GM19035 (cell line): ENCODE results near the gene FAM171A1.

Experiments used
- ATAC-seq: cut with Tn5 transposase; IDR thresholded peaks from one replicate; pipeline ENCODE4 v1.9.1; 2021; ENCODE audit not compliant: unreplicated experiment

Gene FAM171A1

GRCh38 chr10:15180736-15181135, 190.4 kb downstream of the FAM171A1 start:
- ATAC-seq = no peak

DNA sequence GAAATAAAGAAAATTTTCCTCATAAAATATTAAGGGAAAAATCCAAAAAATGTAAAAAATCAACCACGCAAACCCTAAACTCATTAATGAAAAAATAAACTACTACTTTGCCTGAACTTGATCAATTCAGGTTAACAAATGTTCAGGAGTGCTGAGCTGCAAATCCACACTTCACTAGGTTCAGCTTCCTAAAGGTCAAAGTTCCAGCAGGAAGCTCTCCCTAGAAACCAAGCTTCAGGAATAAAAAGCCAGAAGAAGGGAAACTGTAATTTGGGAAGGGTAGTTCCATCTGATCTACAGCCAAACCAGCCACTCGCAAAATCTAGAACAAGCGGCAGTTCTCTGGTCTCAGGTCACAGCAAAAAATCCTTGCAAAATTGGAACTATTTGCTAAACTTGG, 194.8 kb downstream of the FAM171A1 start:
- ATAC-seq = no peak

DNA sequence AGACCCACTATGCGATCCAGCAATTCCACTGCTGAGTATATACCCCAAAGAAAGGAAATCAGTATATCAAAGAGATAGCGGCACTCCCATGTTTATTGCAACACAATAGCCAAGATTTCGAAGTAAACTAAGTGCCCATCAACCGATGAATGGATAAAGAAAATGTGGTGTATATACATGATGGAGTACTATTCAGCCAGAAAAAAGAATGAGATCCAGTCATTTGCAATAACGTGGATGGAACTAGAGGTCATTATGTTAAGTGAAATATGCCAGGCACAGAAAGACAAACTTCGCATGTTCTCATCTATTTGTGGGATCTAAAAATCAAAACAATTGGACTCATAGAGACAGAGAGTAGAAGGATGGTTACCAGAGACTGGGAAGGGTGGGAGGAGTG, 195.5 kb downstream of the FAM171A1 start:
- ATAC-seq = no peak

- ATAC-seq = no peak
These were observed 198.7 kb downstream of the FAM171A1 start for GRCh38 chr10:15172306-15172840.

DNA sequence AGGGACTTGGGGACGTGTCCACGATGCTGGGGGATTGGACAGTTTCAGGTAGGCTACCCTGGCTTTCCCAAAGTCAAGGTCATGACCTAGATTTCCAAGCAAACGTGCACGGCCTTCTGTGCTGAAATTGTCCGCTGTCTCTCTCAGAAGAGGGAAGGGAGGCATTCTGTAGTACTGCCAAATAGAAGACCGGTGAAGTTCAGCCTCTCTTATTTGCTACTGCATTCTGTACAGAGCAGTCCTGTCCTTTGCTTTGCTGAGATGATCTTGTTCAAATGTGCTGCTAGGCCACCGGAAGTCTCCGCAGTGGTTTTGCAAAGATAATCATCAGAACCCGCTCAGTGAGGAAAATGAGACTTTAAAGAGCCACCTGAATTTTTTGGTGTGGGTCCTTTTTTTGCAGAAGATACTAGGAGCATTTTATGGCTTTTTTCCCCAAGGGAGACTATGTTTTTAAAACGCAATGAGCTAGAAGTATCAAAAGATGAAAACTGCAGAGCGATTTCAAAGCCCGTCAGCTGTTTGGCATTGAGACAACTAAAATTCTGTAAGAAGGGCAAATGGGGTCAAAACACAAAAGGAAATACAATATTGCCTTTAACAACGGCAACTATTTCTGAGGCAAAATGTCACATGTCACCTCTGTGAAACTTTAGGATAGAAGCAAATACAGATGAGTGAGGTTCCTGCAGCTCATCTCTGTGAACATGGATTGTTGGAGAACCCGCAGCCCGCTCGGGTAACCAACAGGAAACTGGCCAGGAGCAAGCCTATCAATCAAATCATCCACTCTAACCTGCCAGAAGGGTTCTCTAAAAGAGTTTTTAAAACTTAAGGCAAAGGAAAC, 201.3 kb downstream of the FAM171A1 start:
- no peak for ATAC-seq

GRCh38 chr10:15168786-15169554, 202.1 kb downstream of the FAM171A1 start:
- ATAC-seq = peak; percentile 45

DNA sequence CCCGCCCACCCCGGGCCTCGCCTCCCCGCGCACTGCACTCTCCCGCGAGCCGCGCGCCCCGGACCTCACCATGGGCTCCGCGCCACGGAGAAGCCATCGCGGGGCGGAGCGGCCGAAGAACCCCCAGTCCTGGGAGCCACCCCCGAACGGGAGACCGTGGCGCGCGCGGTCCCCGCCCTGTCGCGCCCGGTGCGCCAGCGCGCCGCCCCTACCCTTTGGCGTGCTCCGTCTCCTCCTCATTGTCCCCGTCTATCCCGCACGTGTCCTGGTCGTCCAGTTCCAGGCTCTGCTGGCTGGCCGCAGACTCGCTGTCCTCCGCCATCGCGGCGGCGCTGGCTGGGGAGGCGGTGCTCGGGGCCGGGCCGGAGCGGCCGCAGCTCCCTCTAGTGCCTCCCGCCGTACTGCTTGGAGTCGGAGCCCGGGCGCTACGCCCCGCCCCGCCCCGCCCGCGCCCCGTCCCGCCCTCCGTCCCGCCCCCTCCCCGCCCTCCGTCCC, 202.8 kb downstream of the FAM171A1 start, which contains the start of gene NMT2:
Gene NMT2, minus strand, starts transcription at position 403 of the 495 bp plus-strand sequence. Its CDS starts 81 bp downstream, at position 322.
- peak; percentile 94 for ATAC-seq

DNA sequence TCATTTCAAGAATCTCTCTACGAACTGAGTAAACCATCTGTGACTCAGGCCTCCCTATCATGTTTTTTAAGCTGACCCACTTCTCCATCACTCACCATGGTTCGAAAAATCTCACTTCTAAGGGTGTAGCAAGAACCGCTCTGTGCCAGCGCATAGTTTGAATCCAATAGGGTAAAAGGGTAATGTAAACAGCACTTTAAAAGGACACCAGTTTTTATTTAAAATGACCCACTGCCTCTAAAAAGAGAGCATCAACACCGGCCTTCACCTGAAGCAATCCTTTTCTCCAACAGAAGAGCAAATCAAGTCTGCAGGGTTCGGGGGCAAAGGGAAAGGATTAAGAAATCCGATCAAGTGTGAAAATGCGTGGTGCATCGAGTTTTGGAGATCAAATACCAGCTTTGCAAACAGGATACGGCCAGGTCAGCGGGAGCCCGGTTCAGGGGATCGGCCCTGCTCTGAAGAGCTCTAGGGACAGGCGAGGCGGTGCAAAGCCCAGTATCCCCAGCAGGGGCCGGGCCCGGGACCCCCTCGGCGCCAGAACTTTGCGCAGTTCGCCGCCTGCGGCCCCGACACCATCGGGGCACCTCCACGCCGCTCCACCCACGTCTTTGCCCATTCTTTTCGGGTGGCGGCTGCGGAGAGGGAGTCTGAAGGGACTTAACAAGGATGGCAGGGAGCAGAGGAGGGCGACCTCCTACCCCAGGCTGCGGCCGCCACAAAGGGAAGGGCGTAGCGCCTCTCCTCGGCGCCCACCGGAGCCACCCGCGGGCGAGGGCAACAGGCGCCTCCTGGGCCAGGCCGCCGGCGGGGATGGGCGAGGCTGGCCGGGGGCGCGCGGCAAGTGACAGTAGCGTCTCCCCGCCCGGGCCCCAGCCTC, 203.4 kb downstream of the FAM171A1 start:
- peak; percentile 39 for ATAC-seq

- no peak for ATAC-seq
These were observed 204.8 kb downstream of the FAM171A1 start for GRCh38 chr10:15166325-15166724.

GRCh38 chr10:15163253-15163828, 207.7 kb downstream of the FAM171A1 start:
- no peak for ATAC-seq
